ENCODE data around the gene MYL3. TPM values are rescaled to one million over a fixed set of nuclear protein-coding genes. Genes with fewer than 3 reads are reported as not detected.

Gene MYL3
- total and polyA plus RNA-seq, 2 donors = 4.0 to 19.8 TPM

DNA sequence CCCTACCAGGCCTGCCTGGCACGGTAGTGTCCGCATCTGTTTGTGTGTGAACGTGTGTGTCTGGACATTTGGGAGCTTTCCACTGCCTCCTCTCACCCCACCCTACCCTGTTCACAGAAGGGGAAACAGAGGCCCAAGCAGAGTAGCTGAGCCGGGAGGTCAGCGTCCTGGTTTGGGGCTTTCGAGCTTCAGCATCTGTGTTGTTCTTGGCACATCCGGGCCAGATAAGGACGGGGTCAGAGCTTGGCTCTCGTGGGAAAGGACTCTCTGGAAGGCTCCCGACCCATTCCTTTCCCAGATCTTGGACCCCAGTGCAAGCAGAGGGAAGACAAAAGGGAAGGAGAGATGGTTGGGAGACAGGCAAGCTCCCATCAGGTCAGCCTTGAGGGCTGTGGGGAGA is 8.0 kb upstream of the MYL3 start:
- Histone ChIP-seq H3K36me3 (ENCODE audit: insufficient read depth) (no peaks in the 10 kb centered on the region), H3K27ac (ENCODE audit: low read depth) (no peak overlapping the region), H3K4me3 (ENCODE audit: low read depth, low read length) (no peak overlapping the region), H3K4me1 (ENCODE audit: insufficient read depth) (no peaks in the 10 kb centered on the region)
- no peak for DNase-seq (ENCODE audit: extremely low spot score)
- WGBS = 65% methylated on average over 10 of the region's 10 CpGs

DNA sequence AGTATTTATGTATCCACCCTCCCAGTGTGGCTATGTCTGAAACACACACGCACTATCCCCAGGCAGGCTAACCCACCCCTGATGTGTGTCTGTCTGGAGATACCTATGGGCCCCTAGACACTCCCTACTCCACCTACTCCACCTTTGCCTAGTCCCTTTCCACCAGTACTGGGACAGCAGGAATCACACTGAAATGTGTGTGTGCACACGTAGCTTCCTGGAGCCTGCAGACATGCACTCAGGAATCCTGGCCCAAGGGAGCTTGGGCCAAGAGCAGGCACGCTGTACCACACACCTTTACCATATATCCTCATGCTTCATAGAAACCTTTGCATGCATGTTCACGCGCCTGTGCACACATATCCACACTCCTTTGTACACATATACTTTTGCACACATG is 7.4 kb upstream of the MYL3 start:
- no peak for DNase-seq (ENCODE audit: extremely low spot score)
- H3K4me3 ChIP-seq (ENCODE audit: low read depth, low read length) = no peak overlapping the region
- WGBS = 94% methylated on average over 5 of the region's 5 CpGs
- no peaks in the 10 kb centered on the region for H3K36me3 ChIP-seq (ENCODE audit: insufficient read depth)
- H3K4me1 ChIP-seq (ENCODE audit: insufficient read depth) = no peaks in the 10 kb centered on the region
- H3K27ac ChIP-seq (ENCODE audit: low read depth) = no peak overlapping the region

DNA sequence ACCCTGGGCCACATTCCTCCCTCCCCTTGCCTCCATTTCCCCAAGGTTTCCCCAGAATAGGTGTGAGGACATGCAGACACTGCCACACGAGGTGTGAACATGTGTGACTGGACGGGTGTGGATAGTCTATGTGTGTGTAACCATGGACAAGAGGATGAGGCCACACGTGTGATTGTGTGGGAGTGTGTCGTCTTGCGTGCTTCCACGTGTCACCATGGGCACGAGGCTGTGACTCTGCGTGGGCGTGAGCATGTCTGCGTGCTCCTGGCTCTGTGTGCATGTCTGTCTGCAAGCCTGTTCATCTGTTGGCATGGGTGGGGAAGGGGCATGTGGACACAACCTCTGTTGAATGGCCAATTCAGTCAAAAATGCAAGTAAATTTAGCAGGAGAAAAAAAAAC is 6.2 kb upstream of the MYL3 start:
- H3K4me1 ChIP-seq (ENCODE audit: insufficient read depth) = no peaks in the 10 kb centered on the region
- no peaks in the 10 kb centered on the region for H3K36me3 ChIP-seq (ENCODE audit: insufficient read depth)
- no peak overlapping the region for H3K4me3 ChIP-seq (ENCODE audit: low read depth, low read length)
- no peak for DNase-seq (ENCODE audit: extremely low spot score)
- H3K27ac ChIP-seq (ENCODE audit: low read depth) = no peak overlapping the region
- WGBS = 88% methylated on average over 10 of the region's 10 CpGs

DNA sequence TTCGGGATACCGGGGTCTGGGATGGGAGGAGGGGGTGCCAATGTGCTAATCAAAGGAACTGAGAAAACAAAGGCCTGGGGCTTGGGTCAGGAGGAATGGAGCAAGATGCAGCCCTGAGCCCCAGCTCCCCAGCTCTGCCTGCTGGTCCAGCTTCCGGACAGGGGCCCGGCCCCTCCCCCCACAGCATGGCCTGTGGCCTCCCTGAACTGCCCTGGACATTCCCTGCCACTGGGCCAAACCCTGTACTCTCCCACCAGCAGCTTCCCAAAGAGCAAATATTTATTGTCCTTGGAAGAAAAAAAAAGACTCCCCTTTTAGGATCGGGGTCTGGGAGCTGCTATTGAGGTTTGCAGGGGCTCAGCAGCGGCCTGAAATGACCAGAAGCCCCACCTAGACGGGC is 5.7 kb upstream of the MYL3 start:
- H3K4me3 ChIP-seq (ENCODE audit: low read depth, low read length) = no peak overlapping the region
- H3K36me3 ChIP-seq (ENCODE audit: insufficient read depth) = no peaks in the 10 kb centered on the region
- WGBS = 86% methylated on average over 7 of the region's 7 CpGs
- no peaks in the 10 kb centered on the region for H3K4me1 ChIP-seq (ENCODE audit: insufficient read depth)
- H3K27ac ChIP-seq (ENCODE audit: low read depth) = no peak overlapping the region
- no peak for DNase-seq (ENCODE audit: extremely low spot score)

DNA sequence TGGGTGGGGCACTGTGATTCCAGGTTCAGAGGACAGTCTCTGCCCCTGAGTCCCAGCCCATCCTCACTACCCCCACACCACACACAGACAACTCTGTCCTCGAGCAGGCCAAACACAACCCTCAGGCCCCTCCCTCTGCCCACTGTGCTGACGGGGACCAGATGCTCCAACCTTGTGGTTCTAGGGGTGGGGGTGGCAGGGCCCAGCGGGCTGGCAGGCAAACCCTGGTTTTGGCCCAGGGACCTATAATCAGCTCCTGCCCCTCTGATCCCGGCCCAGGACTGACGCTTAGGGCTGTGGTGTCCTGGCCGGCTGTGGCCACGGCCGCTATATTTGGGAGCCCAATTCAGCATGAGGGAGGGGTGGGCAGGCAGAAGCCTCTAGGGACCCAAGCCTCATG is 5.0 kb upstream of the MYL3 start:
- no peaks in the 10 kb centered on the region for H3K36me3 ChIP-seq (ENCODE audit: insufficient read depth)
- no peak overlapping the region for H3K4me3 ChIP-seq (ENCODE audit: low read depth, low read length)
- WGBS = 74% methylated on average over 8 of the region's 8 CpGs
- H3K4me1 ChIP-seq (ENCODE audit: insufficient read depth) = no peaks in the 10 kb centered on the region
- no peak overlapping the region for H3K27ac ChIP-seq (ENCODE audit: low read depth)
- no peak for DNase-seq (ENCODE audit: extremely low spot score)

DNA sequence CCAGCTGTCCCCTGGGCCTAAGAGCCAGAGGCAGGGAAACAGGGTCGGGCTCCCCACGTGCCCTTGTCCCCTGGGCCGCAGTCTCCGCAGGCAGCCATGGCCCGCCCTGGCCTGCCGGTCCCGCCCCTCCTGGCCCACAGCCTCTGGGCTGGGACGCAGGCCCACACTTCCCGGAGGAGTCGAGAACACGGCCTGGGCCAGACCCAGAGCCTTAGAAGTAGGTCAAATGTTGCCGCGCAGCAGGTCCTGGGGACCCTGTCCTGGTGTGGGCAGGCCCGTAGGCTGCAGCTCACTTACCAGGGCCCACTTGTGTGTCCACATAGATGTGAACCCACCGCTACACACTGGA is 4.3 kb upstream of the MYL3 start:
- H3K36me3 ChIP-seq (ENCODE audit: insufficient read depth) = no peaks in the 10 kb centered on the region
- DNase-seq (ENCODE audit: extremely low spot score) = no peak
- WGBS = 25% methylated on average over 15 of the region's 15 CpGs
- no peak overlapping the region for H3K27ac ChIP-seq (ENCODE audit: low read depth)
- no peaks in the 10 kb centered on the region for H3K4me1 ChIP-seq (ENCODE audit: insufficient read depth)
- no peak overlapping the region for H3K4me3 ChIP-seq (ENCODE audit: low read depth, low read length)

DNA sequence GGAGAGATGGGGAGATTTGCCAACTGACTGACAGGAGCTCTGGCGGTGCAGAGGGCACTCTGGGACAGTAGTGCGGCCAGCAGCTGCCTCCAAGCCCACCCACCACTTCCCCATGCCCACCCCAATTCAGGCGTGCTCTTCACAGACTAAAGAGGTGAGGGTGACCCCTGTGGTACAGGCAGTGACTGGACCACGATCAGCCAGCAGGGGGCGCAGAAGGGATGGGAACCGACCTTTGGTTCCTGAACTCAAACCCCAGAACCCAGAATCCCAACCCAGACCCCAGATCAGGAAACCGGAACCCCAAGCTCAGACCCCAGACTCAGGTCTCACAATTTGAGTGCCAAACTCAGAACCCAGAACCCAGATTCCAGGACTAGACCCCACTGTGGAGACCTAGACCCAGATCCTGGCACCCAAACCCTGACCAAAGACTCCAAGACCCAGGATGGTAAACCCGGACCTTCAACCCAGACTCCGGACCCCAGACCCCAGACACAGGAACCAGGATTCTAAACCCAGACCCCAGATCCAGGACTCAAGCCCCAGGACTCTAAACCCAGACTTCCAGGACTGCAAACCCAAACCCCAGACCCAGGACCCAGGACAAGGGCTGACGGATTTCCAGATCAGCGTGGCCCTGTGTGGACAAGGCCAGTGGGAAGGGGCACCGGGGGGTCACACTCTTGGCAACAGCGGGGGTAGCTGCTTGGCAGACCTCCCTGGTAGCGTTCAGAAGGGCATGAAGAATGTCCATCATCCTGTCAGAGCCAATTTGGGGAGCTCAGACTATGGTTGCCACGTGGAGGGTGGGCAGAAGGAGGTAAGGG is 3.7 kb upstream of the MYL3 start:
- H3K4me1 ChIP-seq (ENCODE audit: insufficient read depth) = no peaks in the 10 kb centered on the region
- no peak overlapping the region for H3K4me3 ChIP-seq (ENCODE audit: low read depth, low read length)
- 29% methylated on average over 15 of the region's 15 CpGs for WGBS
- no peak for DNase-seq (ENCODE audit: extremely low spot score)
- H3K27ac ChIP-seq (ENCODE audit: low read depth) = no peak overlapping the region
- no peaks in the 10 kb centered on the region for H3K36me3 ChIP-seq (ENCODE audit: insufficient read depth)

DNA sequence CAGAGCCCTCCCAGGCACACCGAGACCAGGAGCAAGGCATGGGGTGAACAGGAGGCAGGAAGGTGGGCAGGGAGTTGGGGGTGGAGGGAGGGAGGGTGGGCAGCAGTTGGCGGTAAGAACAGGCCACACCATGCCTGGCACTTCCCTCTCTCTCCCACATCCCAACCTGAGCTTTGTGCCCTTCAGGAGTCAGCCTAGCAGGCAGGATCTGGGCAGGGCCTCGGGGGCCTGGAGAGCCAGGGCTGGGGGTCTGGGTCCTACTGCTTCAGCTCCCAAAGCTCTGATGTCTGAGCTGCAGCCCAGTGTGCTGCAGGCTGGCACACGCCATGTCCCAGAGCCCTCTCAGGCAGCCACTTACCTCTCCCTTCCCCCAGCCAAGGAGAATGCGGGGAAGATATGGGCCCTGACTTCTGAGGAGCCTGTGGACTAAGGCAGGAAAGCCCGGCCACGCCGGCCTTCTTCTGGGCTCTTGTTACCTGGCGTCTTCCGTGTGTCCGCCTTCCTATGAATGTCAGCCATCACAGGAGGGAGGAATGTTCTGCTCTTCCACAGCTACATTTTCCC is 2.9 kb upstream of the MYL3 start:
- no peak for DNase-seq (ENCODE audit: extremely low spot score)
- Histone ChIP-seq H3K4me1 (ENCODE audit: insufficient read depth) (no peaks in the 10 kb centered on the region), H3K27ac (ENCODE audit: low read depth) (no peak overlapping the region), H3K36me3 (ENCODE audit: insufficient read depth) (no peaks in the 10 kb centered on the region), H3K4me3 (ENCODE audit: low read depth, low read length) (no peak overlapping the region)
- 86% methylated on average over 11 of the region's 11 CpGs for WGBS

DNA sequence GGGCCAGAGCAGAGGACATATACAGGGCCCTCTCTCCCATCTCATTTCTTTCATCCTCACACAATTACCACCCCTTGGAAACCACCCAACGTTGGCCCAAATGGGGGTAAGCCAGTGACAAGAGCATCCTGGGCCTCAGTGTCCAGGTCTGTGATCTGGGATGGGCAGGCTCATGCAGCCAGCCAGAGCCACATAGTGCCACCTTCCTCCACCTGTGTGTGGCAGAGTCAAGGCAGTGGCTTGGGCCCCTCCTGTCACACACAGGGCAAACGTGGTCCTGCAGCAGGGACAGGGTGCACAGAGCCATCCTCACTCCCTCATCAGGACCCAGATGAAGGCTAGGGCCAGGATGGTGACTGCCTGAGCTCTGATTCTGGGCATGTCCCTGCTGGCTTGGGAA is 2.3 kb upstream of the MYL3 start:
- no peaks in the 10 kb centered on the region for H3K4me1 ChIP-seq (ENCODE audit: insufficient read depth)
- no peak for DNase-seq (ENCODE audit: extremely low spot score)
- H3K36me3 ChIP-seq (ENCODE audit: insufficient read depth) = no peaks in the 10 kb centered on the region
- no peak overlapping the region for H3K27ac ChIP-seq (ENCODE audit: low read depth)
- H3K4me3 ChIP-seq (ENCODE audit: low read depth, low read length) = no peak overlapping the region
- WGBS = 70% methylated on average over 2 of the region's 2 CpGs

DNA sequence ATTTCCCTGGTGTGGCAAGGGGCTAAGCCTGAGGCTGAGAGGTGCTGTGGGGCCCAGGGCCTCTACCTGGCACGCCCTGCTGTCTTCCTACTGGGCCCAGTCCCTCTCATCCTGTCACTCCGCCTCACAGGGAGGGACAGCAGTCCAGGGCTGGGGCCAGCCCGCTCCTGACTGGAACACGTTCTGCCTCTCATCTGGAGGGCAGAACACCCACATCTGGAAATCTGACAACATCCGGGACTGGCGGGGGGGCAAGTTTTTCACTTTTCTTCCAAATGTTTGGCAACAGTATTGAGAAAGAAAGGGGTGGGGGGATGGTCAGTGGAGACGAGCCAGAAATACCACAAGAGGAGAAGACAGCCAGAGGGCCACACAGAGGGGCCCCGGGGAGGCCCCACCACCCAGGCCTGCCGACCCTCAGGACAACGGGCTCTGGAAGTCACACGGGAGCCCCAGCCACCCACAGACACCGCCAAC is 1.8 kb upstream of the MYL3 start:
- Histone ChIP-seq H3K4me1 (ENCODE audit: insufficient read depth) (no peaks in the 10 kb centered on the region), H3K4me3 (ENCODE audit: low read depth, low read length) (no peak overlapping the region), H3K36me3 (ENCODE audit: insufficient read depth) (no peaks in the 10 kb centered on the region), H3K27ac (ENCODE audit: low read depth) (no peak overlapping the region)
- WGBS = 53% methylated on average over 12 of the region's 12 CpGs
- no peak for DNase-seq (ENCODE audit: extremely low spot score)

DNA sequence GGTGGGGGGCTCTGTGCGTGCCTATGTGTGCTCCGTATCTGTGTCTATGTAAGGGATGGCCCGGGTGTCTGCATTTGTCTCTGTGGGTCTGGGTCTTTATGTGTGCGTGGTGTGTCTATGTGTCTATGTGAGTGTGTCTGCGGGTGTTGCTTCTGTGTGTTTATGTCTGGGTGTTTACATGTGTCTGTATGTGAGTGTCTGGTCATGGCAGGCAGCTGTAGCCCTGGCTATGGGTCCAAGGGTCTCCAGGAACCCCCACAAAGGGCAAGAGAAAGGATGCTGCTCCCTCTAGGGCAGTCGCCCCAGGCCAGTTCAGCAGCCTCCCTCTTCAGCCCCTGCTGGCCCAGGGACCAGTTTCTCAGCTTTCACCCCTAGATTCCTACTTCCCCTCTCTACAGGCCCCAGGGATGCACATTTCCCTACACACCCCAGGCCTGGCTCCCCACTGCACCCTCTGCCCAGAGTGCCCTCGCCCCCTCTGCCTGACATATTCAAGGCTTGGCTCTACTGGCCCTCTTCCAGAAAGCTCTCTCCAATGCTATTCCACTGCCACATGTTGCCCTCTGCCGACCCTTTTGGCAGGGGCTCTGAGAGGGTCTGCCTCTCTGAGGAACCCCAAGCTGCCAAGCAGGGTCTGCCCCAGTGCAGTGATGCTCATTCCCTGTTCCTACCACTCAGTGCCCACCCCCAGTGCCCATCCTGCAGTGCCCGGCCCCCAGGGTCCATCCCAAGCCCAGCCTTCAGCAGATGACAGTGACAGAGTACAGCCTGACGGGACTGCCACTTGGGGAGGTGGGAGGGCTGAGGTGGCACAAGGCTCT is 1.0 kb upstream of the MYL3 start:
- no peaks in the 10 kb centered on the region for H3K4me1 ChIP-seq (ENCODE audit: insufficient read depth)
- no peak for DNase-seq (ENCODE audit: extremely low spot score)
- WGBS = 75% methylated on average over 10 of the region's 10 CpGs
- H3K27ac ChIP-seq (ENCODE audit: low read depth) = no peak overlapping the region
- H3K4me3 ChIP-seq (ENCODE audit: low read depth, low read length) = no peak overlapping the region
- no peaks in the 10 kb centered on the region for H3K36me3 ChIP-seq (ENCODE audit: insufficient read depth)

DNA sequence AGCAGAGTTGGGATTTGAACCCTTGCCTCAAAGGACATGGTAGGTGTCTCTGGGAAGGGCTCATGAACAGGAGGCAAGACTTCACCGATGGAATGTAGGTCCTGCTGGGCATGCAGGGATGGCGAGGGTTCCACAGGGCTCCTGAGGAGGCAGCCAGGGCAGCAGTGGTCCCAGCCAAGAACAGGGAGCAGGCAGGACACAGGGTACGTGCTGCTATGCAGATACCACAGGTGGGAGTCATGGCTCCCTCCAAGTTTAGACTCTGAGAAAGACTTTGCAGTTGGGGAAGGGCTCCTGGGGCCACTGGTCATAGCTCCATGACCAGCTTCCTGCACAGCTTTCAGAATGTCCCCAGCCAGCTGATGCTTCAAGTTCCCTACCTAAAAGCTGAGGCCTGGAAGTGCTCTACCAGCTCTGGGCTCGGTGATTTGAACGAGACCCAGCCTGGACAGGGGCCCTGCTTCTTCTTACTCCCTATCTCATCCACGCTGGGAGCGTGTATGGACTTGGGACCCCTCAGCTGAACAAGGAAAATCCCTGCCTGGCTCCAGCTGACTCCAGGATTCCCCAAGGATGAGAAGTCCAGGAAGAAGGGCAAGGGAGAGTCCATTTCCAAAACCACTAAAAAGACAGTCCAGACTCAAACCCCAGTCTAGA is 747 bp downstream of the MYL3 start:
- Histone ChIP-seq H3K4me3 (ENCODE audit: low read depth, low read length) (no peak overlapping the region), H3K4me1 (ENCODE audit: insufficient read depth) (no peaks in the 10 kb centered on the region), H3K27ac (ENCODE audit: low read depth) (no peak overlapping the region), H3K36me3 (ENCODE audit: insufficient read depth) (no peaks in the 10 kb centered on the region)
- no peak for DNase-seq (ENCODE audit: extremely low spot score)
- whole genome bisulfite sequencing = 91% methylated on average over 7 of the region's 7 CpGs

DNA sequence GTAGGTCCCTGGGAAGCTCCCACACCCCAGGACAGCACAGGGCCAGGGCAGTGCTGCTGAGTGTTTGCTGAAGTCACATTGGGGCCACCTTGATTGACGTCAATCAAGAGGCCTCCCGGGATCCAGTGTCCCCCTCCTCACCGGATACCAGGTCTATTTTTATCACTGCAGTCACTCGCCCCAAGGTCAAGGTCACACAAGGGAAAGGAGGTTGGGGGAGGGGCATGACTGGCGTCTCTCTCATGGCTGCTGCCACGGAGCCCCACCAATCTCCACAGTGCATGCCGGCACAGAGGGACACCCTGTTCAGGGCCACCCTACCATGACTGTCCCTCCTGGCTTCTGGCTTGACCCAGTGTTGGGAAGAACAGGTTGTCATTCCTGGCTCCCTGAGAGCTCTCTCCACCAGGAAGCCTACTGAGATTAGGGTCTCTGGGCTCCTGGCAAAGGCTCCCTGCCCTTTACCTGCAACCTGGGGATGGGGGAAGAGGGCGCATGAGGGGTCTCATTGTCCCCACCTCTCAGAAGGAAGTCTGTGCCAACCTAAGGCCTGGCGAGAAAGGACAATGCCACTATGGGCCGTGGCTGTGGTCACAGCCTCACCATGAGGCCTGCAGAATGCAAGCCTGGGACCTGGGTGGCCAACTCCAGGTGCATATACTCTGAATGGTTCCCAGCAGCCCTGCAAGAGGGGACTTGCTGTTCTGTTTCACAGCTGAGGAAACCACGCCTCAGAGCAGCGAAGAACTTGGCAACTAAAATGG is 1.5 kb downstream of the MYL3 start:
- Histone ChIP-seq H3K4me3 (ENCODE audit: low read depth, low read length) (no peak overlapping the region), H3K4me1 (ENCODE audit: insufficient read depth) (no peaks in the 10 kb centered on the region), H3K27ac (ENCODE audit: low read depth) (no peak overlapping the region), H3K36me3 (ENCODE audit: insufficient read depth) (no peaks in the 10 kb centered on the region)
- WGBS = 82% methylated on average over 12 of the region's 12 CpGs
- no peak for DNase-seq (ENCODE audit: extremely low spot score)
